HEK293T (cell line): ENCODE measurements around the gene CADM1.

Experiments
- BHLHE40 ChIP-seq: fragments of 450-650 bp; IDR thresholded peaks from 2 replicates; pipeline ENCODE4 v1.6.1; 2016; ENCODE audit warnings: mild to moderate bottlenecking, moderate library complexity, borderline replicate concordance
- FOXK2 ChIP-seq: fragments of 450-650 bp; IDR thresholded peaks from 2 replicates; pipeline ENCODE4 v1.6.1; 2016; ENCODE audit warnings: mild to moderate bottlenecking
- L3MBTL2 ChIP-seq: fragments of 450-650 bp; conservative IDR thresholded peaks from 2 replicates; pipeline ENCODE4 v1.6.1; 2016; ENCODE audit warnings: mild to moderate bottlenecking
- NFRKB ChIP-seq: fragments of 450-650 bp; IDR thresholded peaks from 2 replicates; pipeline ENCODE4 v1.6.1; 2016; ENCODE audit warnings: mild to moderate bottlenecking, moderate library complexity
- TARDBP ChIP-seq: fragments of 450-650 bp; IDR thresholded peaks from 2 replicates; pipeline ENCODE4 v1.6.1; 2016
- ZNF384 ChIP-seq: fragments of 450-650 bp; IDR thresholded peaks from 2 replicates; pipeline ENCODE4 v1.6.1; 2016

DNA sequence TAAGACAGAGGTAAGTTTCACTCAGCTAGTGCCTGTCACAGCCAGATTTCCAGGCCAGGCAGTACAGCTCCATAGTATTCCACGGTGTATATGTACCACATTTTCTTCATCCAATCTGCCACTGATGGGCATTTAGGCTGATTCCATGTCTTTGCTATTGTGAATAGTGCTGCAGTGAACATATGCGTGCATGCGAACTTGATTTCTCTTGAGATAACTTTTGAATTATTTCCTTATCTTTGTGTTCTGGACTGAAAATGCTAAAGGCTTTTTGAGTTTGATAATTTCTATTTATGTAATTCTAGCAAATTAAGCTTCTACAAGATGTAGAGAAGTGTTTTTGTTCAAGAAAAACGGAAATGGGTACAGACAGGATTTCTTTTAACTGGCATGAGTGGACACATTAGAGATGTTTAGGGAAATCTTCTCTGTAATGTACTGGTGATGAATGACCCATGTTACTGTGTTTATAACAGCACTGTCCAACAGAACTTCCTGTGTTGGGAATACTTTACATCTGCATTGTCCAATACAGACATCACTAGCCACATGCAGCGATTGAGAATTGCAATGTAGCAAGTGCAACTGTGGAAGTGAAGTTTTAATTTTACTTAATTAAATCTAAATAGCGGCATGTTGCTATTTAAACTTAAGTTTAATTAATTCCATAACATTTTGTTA lies 151.3 kb downstream of the CADM1 start:
- no peak for TF ChIP-seq TARDBP
- no peak for TF ChIP-seq FOXK2
- no peak for TF ChIP-seq L3MBTL2
- TF ChIP-seq ZNF384, result no peak
- TF ChIP-seq NFRKB, result no peak
- no peak for TF ChIP-seq BHLHE40
